GM23338 (cell line): ENCODE measurements around the gene UHRF1. TPM values are rescaled to one million over a fixed set of nuclear protein-coding genes. Genes with fewer than 3 reads are reported as not detected.

Experiments
- ATAC-seq: fragments of 200-7000 bp; cut with Tn5 transposase; 3 replicates; pipeline ENCODE4 v1.9.1; 2020
- DNase-seq: peaks from one replicate; pipeline ENCODE4 v3.0.0-alpha.2; 2015; ENCODE audit warnings: low spot score
- H2AFZ ChIP-seq: fragments of 200-600 bp; sonication (generic); 2 replicates; pipeline ENCODE4 v1.8.0; 2016; ENCODE audit warnings: antibody characterized with exemption, mild to moderate bottlenecking, moderate library complexity
- H3F3A ChIP-seq: fragments of 200-600 bp; sonication (generic); replicated peaks from 2 replicates; pipeline ENCODE4 v1.8.0; 2017; ENCODE audit warnings: antibody characterized with exemption, mixed run types, low read depth
- H3K27ac ChIP-seq: fragments of 200-600 bp; sonication (generic); 2 replicates; pipeline ENCODE4 v1.6.1; 2016; ENCODE audit warnings: low read depth
- H3K27me3 ChIP-seq: fragments of 200-600 bp; sonication (generic); 2 replicates; pipeline ENCODE4 v1.8.0; 2016; ENCODE audit warnings: mild to moderate bottlenecking, mixed run types, moderate library complexity; ENCODE audit not compliant: insufficient read depth
- H3K36me3 ChIP-seq: fragments of 200-600 bp; sonication (generic); 2 replicates; pipeline ENCODE4 v1.8.0; 2016; ENCODE audit warnings: mild to moderate bottlenecking; ENCODE audit not compliant: insufficient read depth
- H3K4me1 ChIP-seq: fragments of 200-600 bp; sonication (generic); 2 replicates; pipeline ENCODE4 v1.8.0; 2016; ENCODE audit warnings: mild to moderate bottlenecking, moderate library complexity; ENCODE audit not compliant: insufficient read depth
- H3K4me2 ChIP-seq: fragments of 200-600 bp; sonication (generic); 2 replicates; pipeline ENCODE4 v1.7.1; 2017; ENCODE audit warnings: mixed run types
- H3K4me3 ChIP-seq: fragments of 200-600 bp; sonication (generic); 2 replicates; pipeline ENCODE4 v1.6.1; 2016; ENCODE audit warnings: mixed run types
- H3K79me2 ChIP-seq: fragments of 200-600 bp; sonication (generic); replicated peaks from 2 replicates; pipeline ENCODE4 v1.8.0; 2017; ENCODE audit warnings: mild to moderate bottlenecking; ENCODE audit not compliant: insufficient read depth
- H3K9me2 ChIP-seq: fragments of 200-600 bp; sonication (generic); 2 replicates; pipeline ENCODE4 v1.8.0; 2017; ENCODE audit not compliant: insufficient read depth
- H4K20me1 ChIP-seq: fragments of 200-600 bp; sonication (generic); replicated peaks from 2 replicates; pipeline ENCODE4 v1.8.0; 2017; ENCODE audit warnings: mild to moderate bottlenecking; ENCODE audit not compliant: insufficient read depth
- H3K27ac Mint-ChIP-seq: 2 replicates; pipeline ENCODE4 v1.8.0; 2020; ENCODE audit warnings: inconsistent platforms, mild to moderate bottlenecking, moderate library complexity, mixed read lengths
- H3K27me3 Mint-ChIP-seq: 3 replicates; pipeline ENCODE4 v1.8.0; 2022; ENCODE audit warnings: low read depth, mild to moderate bottlenecking, moderate library complexity, mixed read lengths, inconsistent platforms; ENCODE audit not compliant: insufficient read depth, poor library complexity
- H3K36me3 Mint-ChIP-seq: 3 replicates; pipeline ENCODE4 v1.8.0; 2021; ENCODE audit warnings: low read depth, mild to moderate bottlenecking, inconsistent platforms, moderate library complexity, mixed read lengths
- H3K4me1 Mint-ChIP-seq: 3 replicates; pipeline ENCODE4 v1.8.0; 2020; ENCODE audit warnings: mild to moderate bottlenecking, inconsistent platforms, mixed read lengths
- H3K4me3 Mint-ChIP-seq: 3 replicates; pipeline ENCODE4 v1.8.0; 2021; ENCODE audit warnings: moderate library complexity, mild to moderate bottlenecking, inconsistent platforms, mixed read lengths
- H3K9me3 Mint-ChIP-seq: 3 replicates; pipeline ENCODE4 v1.8.0; 2020; ENCODE audit warnings: moderate library complexity, mild to moderate bottlenecking, inconsistent platforms, mixed read lengths
- CREB1 ChIP-seq: fragments of 250-450 bp; sonication (Bioruptor Pico); IDR thresholded peaks from 2 replicates; pipeline ENCODE4 v1.5.0; 2020; ENCODE audit warnings: low read depth, mild to moderate bottlenecking, moderate library complexity
- EZH2 ChIP-seq: fragments of 200-600 bp; sonication (generic); IDR thresholded peaks from one replicate; pipeline ENCODE4 v1.8.0; 2017; ENCODE audit warnings: antibody characterized with exemption, mild to moderate bottlenecking, low read depth; ENCODE audit not compliant: unreplicated experiment
- EZH2phosphoT487 ChIP-seq: fragments of 200-600 bp; sonication (generic); IDR thresholded peaks from one replicate; pipeline ENCODE4 v1.8.1; 2018; ENCODE audit warnings: antibody characterized with exemption; ENCODE audit not compliant: unreplicated experiment
- JUNB ChIP-seq: IDR thresholded peaks from one replicate; pipeline ENCODE4 v1.6.1; 2016; ENCODE audit warnings: antibody characterized with exemption; ENCODE audit not compliant: unreplicated experiment
- NANOG ChIP-seq: IDR thresholded peaks from 2 replicates; pipeline ENCODE4 v1.6.1; 2016; ENCODE audit warnings: antibody characterized with exemption, borderline replicate concordance
- POLR2AphosphoS5 ChIP-seq: IDR thresholded peaks from 2 replicates; pipeline ENCODE4 v1.6.1; 2016; ENCODE audit warnings: antibody characterized with exemption, low read depth
- STAT1 ChIP-seq: IDR thresholded peaks from one replicate; pipeline ENCODE4 v1.6.1; 2016; ENCODE audit warnings: antibody characterized with exemption; ENCODE audit not compliant: unreplicated experiment
- ZNF114 ChIP-seq: fragments of 250-450 bp; sonication (Bioruptor Pico); IDR thresholded peaks from 2 replicates; pipeline ENCODE4 v1.5.0; 2020; ENCODE audit warnings: mild to moderate bottlenecking, moderate library complexity
- ZNF331 ChIP-seq: fragments of 250-450 bp; sonication (Bioruptor Pico); IDR thresholded peaks from 2 replicates; pipeline ENCODE4 v1.5.0; 2020; ENCODE audit warnings: low read depth, mild to moderate bottlenecking, moderate library complexity
- polyA plus RNA-seq: library from polyadenylated mRNA; unstranded; fragments of >200 nt; fragmentation: Nextera tagmentation; extraction: Ambion mirVana; gene quantifications from 2 replicates; pipeline ENCODE4 v1.2.1, GENCODE V29; 2016
- total RNA-seq: library from RNA; depleted of rRNA; stranded (reverse); fragments of >200 nt; shearing (Covaris generic); gene quantifications from 2 replicates; pipeline ENCODE4 v1.2.3, GENCODE V29; 2014
- TF ChIP-seq, protein P1 (sequence below): fragments of 250-450 bp; sonication (Bioruptor Pico); IDR thresholded peaks from 2 replicates; pipeline ENCODE4 v1.5.0; 2020; ENCODE audit warnings: mild to moderate bottlenecking, moderate library complexity
- TF ChIP-seq, protein P2 (sequence below): IDR thresholded peaks from one replicate; pipeline ENCODE4 v1.6.1; 2018; ENCODE audit warnings: antibody characterized with exemption; ENCODE audit not compliant: unreplicated experiment
- TF ChIP-seq, protein P3 (sequence below): IDR thresholded peaks from 2 replicates; pipeline ENCODE4 v1.6.1; 2016; ENCODE audit warnings: antibody characterized with exemption
- TF ChIP-seq, protein P4 (sequence below), 2 experiments: fragments of 200-600 bp in 1 of 2; sonication (generic) in 1 of 2; conservative IDR thresholded peaks; 2 replicates each; pipeline versions ENCODE4 v1.5.1 to v1.6.1; 2016 to 2017; ENCODE audit warnings: antibody characterized with exemption in 2 of 2, low read depth in 2 of 2, mild to moderate bottlenecking in 2 of 2, moderate library complexity in 1 of 2

UHRF1 gene
- total and polyA plus RNA-seq, 2 experiments from 2014 or later, result 20.3 to 45.7 TPM

DNA sequence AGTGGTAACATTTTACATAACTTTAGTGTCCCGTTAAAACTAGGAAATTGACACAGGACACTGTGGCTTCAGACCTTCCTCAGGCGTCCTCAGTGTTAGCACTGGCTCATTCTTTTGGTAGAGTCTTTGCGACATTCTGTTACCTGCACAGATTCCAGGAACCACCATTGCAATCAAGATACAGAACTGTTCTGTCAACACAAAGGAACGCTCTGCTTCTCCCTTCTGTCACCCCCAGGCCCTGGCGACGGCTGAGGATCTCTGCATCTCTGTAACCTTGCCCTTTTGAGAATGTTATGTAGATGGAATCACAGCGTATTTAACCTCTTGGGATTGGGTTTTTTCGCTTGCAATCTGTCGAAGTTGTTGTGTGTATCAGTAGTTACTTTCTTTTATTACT is 82.2 kb downstream of the UHRF1 start:
- Histone ChIP-seq H3K4me3 (no peak overlapping the region), H3K4me2 (no peak overlapping the region), H3K36me3 (no peaks in the 10 kb centered on the region), H3K27me3 (no peaks in the 10 kb centered on the region), H3K4me1 (no peaks in the 10 kb centered on the region), H3K9me2 (no peaks in the 10 kb centered on the region), H3F3A (no peaks in the 10 kb centered on the region; the same call in 1 of the 2 replicates), H2AFZ (no peak overlapping the region), H4K20me1 (peaks cover 15% of the 10 kb centered on the region), H3K27ac (no peak overlapping the region), H3K79me2 (peaks cover 94% of the 10 kb centered on the region)
- Mint-ChIP-seq H3K36me3 (no peaks in the 10 kb centered on the region), H3K4me1 (peaks cover 19% of the 10 kb centered on the region), H3K9me3 (no peaks in the 10 kb centered on the region), H3K27me3 (peaks cover 10% of the 10 kb centered on the region), H3K4me3 (no peak overlapping the region), H3K27ac (no peak overlapping the region)
- TF ChIP-seq, protein P1, sequence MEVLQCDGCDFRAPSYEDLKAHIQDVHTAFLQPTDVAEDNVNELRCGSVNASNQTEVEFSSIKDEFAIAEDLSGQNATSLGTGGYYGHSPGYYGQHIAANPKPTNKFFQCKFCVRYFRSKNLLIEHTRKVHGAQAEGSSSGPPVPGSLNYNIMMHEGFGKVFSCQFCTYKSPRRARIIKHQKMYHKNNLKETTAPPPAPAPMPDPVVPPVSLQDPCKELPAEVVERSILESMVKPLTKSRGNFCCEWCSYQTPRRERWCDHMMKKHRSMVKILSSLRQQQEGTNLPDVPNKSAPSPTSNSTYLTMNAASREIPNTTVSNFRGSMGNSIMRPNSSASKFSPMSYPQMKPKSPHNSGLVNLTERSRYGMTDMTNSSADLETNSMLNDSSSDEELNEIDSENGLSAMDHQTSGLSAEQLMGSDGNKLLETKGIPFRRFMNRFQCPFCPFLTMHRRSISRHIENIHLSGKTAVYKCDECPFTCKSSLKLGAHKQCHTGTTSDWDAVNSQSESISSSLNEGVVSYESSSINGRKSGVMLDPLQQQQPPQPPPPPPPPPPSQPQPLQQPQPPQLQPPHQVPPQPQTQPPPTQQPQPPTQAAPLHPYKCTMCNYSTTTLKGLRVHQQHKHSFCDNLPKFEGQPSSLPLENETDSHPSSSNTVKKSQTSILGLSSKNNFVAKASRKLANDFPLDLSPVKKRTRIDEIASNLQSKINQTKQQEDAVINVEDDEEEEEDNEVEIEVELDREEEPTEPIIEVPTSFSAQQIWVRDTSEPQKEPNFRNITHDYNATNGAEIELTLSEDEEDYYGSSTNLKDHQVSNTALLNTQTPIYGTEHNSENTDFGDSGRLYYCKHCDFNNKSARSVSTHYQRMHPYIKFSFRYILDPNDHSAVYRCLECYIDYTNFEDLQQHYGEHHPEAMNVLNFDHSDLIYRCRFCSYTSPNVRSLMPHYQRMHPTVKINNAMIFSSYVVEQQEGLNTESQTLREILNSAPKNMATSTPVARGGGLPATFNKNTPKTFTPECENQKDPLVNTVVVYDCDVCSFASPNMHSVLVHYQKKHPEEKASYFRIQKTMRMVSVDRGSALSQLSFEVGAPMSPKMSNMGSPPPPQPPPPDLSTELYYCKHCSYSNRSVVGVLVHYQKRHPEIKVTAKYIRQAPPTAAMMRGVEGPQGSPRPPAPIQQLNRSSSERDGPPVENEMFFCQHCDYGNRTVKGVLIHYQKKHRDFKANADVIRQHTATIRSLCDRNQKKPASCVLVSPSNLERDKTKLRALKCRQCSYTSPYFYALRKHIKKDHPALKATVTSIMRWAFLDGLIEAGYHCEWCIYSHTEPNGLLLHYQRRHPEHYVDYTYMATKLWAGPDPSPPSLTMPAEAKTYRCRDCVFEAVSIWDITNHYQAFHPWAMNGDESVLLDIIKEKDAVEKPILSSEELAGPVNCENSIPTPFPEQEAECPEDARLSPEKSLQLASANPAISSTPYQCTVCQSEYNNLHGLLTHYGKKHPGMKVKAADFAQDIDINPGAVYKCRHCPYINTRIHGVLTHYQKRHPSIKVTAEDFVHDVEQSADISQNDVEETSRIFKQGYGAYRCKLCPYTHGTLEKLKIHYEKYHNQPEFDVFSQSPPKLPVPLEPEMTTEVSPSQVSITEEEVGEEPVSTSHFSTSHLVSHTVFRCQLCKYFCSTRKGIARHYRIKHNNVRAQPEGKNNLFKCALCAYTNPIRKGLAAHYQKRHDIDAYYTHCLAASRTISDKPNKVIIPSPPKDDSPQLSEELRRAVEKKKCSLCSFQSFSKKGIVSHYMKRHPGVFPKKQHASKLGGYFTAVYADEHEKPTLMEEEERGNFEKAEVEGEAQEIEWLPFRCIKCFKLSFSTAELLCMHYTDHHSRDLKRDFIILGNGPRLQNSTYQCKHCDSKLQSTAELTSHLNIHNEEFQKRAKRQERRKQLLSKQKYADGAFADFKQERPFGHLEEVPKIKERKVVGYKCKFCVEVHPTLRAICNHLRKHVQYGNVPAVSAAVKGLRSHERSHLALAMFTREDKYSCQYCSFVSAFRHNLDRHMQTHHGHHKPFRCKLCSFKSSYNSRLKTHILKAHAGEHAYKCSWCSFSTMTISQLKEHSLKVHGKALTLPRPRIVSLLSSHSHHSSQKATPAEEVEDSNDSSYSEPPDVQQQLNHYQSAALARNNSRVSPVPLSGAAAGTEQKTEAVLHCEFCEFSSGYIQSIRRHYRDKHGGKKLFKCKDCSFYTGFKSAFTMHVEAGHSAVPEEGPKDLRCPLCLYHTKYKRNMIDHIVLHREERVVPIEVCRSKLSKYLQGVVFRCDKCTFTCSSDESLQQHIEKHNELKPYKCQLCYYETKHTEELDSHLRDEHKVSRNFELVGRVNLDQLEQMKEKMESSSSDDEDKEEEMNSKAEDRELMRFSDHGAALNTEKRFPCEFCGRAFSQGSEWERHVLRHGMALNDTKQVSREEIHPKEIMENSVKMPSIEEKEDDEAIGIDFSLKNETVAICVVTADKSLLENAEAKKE, result no peak
- TF ChIP-seq JUNB, result no peak
- no peak for TF ChIP-seq POLR2AphosphoS5
- TF ChIP-seq, protein P2, sequence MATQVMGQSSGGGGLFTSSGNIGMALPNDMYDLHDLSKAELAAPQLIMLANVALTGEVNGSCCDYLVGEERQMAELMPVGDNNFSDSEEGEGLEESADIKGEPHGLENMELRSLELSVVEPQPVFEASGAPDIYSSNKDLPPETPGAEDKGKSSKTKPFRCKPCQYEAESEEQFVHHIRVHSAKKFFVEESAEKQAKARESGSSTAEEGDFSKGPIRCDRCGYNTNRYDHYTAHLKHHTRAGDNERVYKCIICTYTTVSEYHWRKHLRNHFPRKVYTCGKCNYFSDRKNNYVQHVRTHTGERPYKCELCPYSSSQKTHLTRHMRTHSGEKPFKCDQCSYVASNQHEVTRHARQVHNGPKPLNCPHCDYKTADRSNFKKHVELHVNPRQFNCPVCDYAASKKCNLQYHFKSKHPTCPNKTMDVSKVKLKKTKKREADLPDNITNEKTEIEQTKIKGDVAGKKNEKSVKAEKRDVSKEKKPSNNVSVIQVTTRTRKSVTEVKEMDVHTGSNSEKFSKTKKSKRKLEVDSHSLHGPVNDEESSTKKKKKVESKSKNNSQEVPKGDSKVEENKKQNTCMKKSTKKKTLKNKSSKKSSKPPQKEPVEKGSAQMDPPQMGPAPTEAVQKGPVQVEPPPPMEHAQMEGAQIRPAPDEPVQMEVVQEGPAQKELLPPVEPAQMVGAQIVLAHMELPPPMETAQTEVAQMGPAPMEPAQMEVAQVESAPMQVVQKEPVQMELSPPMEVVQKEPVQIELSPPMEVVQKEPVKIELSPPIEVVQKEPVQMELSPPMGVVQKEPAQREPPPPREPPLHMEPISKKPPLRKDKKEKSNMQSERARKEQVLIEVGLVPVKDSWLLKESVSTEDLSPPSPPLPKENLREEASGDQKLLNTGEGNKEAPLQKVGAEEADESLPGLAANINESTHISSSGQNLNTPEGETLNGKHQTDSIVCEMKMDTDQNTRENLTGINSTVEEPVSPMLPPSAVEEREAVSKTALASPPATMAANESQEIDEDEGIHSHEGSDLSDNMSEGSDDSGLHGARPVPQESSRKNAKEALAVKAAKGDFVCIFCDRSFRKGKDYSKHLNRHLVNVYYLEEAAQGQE, result no peak
- TF ChIP-seq ZNF114, result no peak
- TF ChIP-seq CREB1, result no peak
- no peak for TF ChIP-seq ZNF331
- TF ChIP-seq NANOG, result no peak
- TF ChIP-seq EZH2, result no peak
- TF ChIP-seq, protein P3, sequence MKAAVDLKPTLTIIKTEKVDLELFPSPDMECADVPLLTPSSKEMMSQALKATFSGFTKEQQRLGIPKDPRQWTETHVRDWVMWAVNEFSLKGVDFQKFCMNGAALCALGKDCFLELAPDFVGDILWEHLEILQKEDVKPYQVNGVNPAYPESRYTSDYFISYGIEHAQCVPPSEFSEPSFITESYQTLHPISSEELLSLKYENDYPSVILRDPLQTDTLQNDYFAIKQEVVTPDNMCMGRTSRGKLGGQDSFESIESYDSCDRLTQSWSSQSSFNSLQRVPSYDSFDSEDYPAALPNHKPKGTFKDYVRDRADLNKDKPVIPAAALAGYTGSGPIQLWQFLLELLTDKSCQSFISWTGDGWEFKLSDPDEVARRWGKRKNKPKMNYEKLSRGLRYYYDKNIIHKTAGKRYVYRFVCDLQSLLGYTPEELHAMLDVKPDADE, result no peak
- TF ChIP-seq, protein P4, sequence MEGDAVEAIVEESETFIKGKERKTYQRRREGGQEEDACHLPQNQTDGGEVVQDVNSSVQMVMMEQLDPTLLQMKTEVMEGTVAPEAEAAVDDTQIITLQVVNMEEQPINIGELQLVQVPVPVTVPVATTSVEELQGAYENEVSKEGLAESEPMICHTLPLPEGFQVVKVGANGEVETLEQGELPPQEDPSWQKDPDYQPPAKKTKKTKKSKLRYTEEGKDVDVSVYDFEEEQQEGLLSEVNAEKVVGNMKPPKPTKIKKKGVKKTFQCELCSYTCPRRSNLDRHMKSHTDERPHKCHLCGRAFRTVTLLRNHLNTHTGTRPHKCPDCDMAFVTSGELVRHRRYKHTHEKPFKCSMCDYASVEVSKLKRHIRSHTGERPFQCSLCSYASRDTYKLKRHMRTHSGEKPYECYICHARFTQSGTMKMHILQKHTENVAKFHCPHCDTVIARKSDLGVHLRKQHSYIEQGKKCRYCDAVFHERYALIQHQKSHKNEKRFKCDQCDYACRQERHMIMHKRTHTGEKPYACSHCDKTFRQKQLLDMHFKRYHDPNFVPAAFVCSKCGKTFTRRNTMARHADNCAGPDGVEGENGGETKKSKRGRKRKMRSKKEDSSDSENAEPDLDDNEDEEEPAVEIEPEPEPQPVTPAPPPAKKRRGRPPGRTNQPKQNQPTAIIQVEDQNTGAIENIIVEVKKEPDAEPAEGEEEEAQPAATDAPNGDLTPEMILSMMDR (conservative IDR thresholded peaks at IDR 0.05; ENCODE audit: low read depth in 2 of 2), result no peak
- TF ChIP-seq STAT1, result no peak
- no peak for TF ChIP-seq EZH2phosphoT487
- no peak for ATAC-seq
- no peak for DNase-seq
